Fibroblast of villous mesenchyme (primary cell): Measurements from ENCODE around the gene TOP3B. TPM values are rescaled to one million over a fixed set of nuclear protein-coding genes. Genes with fewer than 3 reads are reported as not detected.

ENCODE experiments used
- DNase-seq: peaks from one replicate; pipeline ENCODE4 v3.0.0-alpha.2; 2010; ENCODE audit warnings: low read depth
- H3K4me3 ChIP-seq: 2 replicates; pipeline ENCODE4 v1.5.1; 2011; ENCODE audit warnings: low read depth, mild to moderate bottlenecking, low read length
- CTCF ChIP-seq: IDR thresholded peaks from 2 replicates; pipeline ENCODE4 v1.5.1; 2012; ENCODE audit warnings: low read depth, mild to moderate bottlenecking, low read length; ENCODE audit not compliant: insufficient read depth
- total RNA-seq: library from RNA; depleted of rRNA; stranded (reverse); fragments of >200 nt; gene quantifications from 2 replicates; pipeline ENCODE4 v1.2.3, GENCODE V29; 2012

The TOP3B gene
- total RNA-seq, 1 donor = 33.2 TPM

DNA sequence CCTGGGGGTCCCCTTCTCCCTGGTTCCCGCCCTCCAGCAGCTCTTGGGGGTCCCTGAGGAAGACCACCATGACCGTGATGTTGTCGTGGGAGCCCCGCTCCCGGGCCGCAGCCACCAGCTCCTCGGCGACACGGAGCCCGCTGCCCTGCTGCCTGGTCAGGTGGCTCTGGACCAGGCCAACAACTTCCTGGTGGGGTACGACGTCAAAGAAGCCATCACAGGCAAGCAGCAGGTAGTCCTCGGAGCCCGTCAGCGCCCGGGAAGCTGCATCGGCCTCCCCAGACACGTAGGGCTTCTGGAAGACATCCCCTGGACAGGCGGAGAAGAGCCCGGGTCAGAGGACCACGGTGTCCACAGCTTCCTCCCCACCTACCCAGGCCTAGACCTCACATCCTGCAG, 59.4 kb downstream of the TOP3B start:
- H3K4me3 ChIP-seq = no peak overlapping the region
- no peak for TF ChIP-seq CTCF
- no peak for DNase-seq

GRCh38 chr22:21922370-21923162, 60.0 kb downstream of the TOP3B start:
- TF ChIP-seq CTCF = no peak
- DNase-seq = no peak
- no peak overlapping the region for H3K4me3 ChIP-seq

- H3K4me3 ChIP-seq = no peak overlapping the region
- no peak for TF ChIP-seq CTCF
- DNase-seq = no peak
Observed at GRCh38 chr22:21921729-21922128, 60.9 kb downstream of the TOP3B start.

DNA sequence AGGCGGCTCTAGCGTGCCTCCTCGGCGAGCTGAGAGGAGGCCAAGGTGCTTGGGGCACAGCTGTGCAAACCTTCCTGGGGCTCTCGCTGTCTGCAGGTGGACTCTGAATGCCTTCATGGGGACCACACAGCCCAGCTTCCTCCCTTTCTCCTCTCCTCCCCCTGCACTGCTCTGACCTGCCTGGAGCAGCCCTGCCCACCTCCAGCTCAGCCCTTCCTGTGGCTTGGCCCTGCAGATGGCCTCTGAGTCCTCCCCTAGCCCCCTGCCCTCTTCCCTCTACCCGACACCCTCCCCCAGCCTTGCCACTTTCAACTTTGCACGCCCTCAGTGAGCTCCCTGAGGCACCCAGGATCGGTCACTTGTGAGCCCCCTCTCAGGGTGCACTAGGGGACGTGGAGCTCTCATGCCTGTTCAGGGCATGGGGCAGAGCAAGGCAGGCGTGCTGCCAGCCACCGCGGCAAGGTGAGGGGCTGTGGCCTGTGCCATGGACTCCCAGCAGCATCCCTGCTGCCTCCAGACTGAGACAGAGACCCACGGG, 61.3 kb downstream of the TOP3B start:
- no peak for DNase-seq
- H3K4me3 ChIP-seq = no peak overlapping the region
- no peak for TF ChIP-seq CTCF

DNA sequence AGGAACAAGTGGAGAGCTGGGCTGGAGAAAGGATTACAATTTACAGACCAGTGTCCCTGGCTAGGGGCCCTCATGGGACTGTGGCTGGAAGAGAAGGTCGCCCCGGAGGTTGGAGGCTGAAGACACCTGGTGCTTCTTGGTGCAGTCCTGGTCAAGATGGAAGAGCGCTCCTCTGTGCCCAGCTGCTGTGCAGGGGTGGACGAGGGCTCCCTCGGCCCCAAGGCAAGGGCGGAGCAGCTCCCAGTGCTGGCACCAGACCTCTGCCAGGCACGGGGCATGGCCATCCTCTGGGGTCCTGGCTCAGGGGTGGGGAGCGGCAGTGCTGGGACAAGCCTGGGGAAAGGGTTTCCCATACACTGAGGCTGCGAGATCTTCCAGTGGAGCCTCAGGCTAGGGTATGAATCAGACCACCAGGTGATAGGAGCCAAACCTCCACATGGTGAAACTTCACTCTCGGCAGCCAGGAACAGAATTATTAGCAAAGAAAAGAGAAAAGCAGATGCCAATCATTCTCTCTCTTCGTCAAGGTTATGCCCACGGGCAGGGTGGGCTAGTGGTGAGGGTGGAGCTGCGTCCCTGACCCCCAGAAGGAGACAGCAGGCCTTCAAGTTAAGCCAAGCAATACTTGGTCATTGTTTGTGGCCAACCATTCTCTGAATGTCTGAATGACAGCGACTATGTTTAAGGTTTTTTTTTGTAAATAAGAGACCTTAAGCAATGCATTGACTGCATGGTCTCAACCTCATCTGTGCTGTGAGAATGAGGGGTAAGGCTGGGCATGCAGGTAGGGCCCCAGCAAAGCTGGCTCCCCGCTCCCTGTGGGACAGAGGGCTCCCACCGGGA, 62.0 kb downstream of the TOP3B start:
- no peak for TF ChIP-seq CTCF
- no peak overlapping the region for H3K4me3 ChIP-seq
- DNase-seq = no peak

DNA sequence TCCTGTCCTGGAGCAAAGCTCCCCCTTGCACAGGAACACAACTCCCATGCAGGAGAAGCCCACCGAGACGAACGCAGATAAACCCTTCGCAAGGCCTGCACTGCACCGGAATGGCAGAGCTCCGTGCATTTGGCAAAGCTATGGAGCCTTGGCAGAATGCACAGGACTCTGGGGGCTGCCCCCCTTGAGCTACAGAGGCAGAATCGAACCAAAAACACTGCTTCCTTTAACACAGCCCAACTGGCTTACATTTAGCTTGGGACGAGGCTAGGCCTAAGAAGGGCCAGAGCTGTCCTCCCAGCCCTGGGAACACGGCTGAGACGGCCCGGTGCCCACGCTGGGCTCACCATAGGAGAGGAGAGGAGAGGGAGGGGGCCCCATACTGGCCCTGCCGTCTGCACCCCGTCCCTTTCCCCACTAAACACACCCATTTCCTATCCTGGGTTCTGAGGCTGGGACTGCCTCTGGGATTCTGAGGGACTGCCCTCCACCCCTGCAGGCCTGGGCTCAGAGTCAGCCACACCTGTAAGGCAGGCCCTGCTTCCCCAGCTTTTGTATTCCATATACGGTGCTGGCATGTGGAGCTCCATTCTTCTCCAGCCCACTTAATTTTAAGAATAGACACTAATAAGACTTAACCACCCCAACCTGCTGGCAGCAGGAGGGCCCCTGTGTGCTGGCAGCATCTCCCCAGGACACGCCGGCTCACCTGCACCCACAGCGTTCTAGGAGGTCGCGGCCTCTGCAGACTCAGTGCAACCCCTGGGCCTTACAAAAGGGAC, 62.9 kb downstream of the TOP3B start:
- DNase-seq = no peak
- no peak for TF ChIP-seq CTCF
- H3K4me3 ChIP-seq = no peak overlapping the region
